ENCODE results near the gene PIP5K1C. TPM values are rescaled to one million over a fixed set of nuclear protein-coding genes. Genes with fewer than 3 reads are reported as not detected.

PIP5K1C gene
- total and polyA plus RNA-seq, 10 donors = 6.2 to 41.9 (median 33.9) TPM

- no peaks in the 10 kb centered on the region for H3K4me1 ChIP-seq
- H3K9me3 ChIP-seq = peaks cover 0 to 8% (median 0%) of the 10 kb centered on the region in 8 donors
- no peak overlapping the region for H3K27ac ChIP-seq
- intact Hi-C loops (cut with DNase I; ENCODE audit: low total_unique reads) = no loop called here
- no peak for TF ChIP-seq POLR2A (IDR thresholded peaks at IDR 0.05)
- no peak for TF ChIP-seq POLR2AphosphoS5 (IDR thresholded peaks at IDR 0.05)
- TF ChIP-seq CTCF (IDR thresholded peaks at IDR 0.05 in 8 of 11, conservative IDR thresholded peaks at IDR 0.05 in 3 of 11) = no peak
- no peak for DNase-seq
- WGBS, 5 donors = 45 to 73% (median 63%) methylated on average over 6 to 8 of the region's 8 CpGs
- no peak overlapping the region for H3K4me3 ChIP-seq
- H3K36me3 ChIP-seq = peaks cover 0 to 16% (median 12%) of the 10 kb centered on the region in 6 donors
- H3K27me3 ChIP-seq (replicated peaks in 1 of 7) = peaks cover 0 to 8% (median 0%) of the 10 kb centered on the region in 7 donors
These were observed 45.2 kb upstream of the PIP5K1C start for GRCh38 chr19:3745363-3746045.

- intact Hi-C loops (cut with DNase I; ENCODE audit: low total_unique reads) = no loop called here
- Histone ChIP-seq H3K9me3 (peaks cover 0 to 3% (median 0%) of the 10 kb centered on the region in 8 donors), H3K27me3 (replicated peaks in 1 of 7) (peaks cover 0 to 8% (median 0%) of the 10 kb centered on the region in 7 donors), H3K4me3 (no peak overlapping the region), H3K27ac (no peak overlapping the region), H3K4me1 (no peaks in the 10 kb centered on the region), H3K36me3 (no peaks in the 10 kb centered on the region)
- WGBS, 5 donors = 86 to 96% (median 89%) methylated on average over 2 of the region's 2 CpGs
- TF ChIP-seq POLR2A (IDR thresholded peaks at IDR 0.05) (no peak), POLR2AphosphoS5 (IDR thresholded peaks at IDR 0.05) (no peak), CTCF (IDR thresholded peaks at IDR 0.05 in 8 of 11, conservative IDR thresholded peaks at IDR 0.05 in 3 of 11) (no peak)
- DNase-seq = no peak
These were observed 43.2 kb upstream of the PIP5K1C start for GRCh38 chr19:3743486-3743885.

- peaks cover 0 to 18% (median 0%) of the 10 kb centered on the region in 7 donors for H3K27me3 ChIP-seq (replicated peaks in 1 of 7)
- WGBS, 5 donors = 86 to 92% (median 92%) methylated on average over 15 to 24 of the region's 24 CpGs
- intact Hi-C loops (cut with DNase I; ENCODE audit: low total_unique reads) = no loop called here
- H3K36me3 ChIP-seq = peaks cover 0 to 7% (median 0%) of the 10 kb centered on the region in 6 donors
- H3K9me3 ChIP-seq = peaks cover 0 to 3% (median 0%) of the 10 kb centered on the region in 8 donors
- DNase-seq = no peak
- no peak overlapping the region for H3K27ac ChIP-seq
- TF ChIP-seq CTCF (IDR thresholded peaks at IDR 0.05 in 8 of 11, conservative IDR thresholded peaks at IDR 0.05 in 3 of 11) = no peak
- no peak for TF ChIP-seq POLR2A (IDR thresholded peaks at IDR 0.05)
- no peak for TF ChIP-seq POLR2AphosphoS5 (IDR thresholded peaks at IDR 0.05)
- H3K4me1 ChIP-seq = no peaks in the 10 kb centered on the region
- no peak overlapping the region for H3K4me3 ChIP-seq
These were observed 40.2 kb upstream of the PIP5K1C start for GRCh38 chr19:3740431-3740830.

- no peak for DNase-seq
- no peak overlapping the region for H3K27ac ChIP-seq
- 85 to 92% (median 89%) methylated on average over 23 to 32 of the region's 32 CpGs for WGBS, 5 donors
These were observed 38.4 kb upstream of the PIP5K1C start for GRCh38 chr19:3738477-3739220.

More at GRCh38 chr19:3738477-3739220, 38.4 kb upstream of the PIP5K1C start:
- H3K9me3 ChIP-seq = peaks cover 0 to 3% (median 0%) of the 10 kb centered on the region in 8 donors
- no peak overlapping the region for H3K4me3 ChIP-seq
- intact Hi-C loops (cut with DNase I; ENCODE audit: low total_unique reads) = no loop called here
- H3K27me3 ChIP-seq (replicated peaks in 1 of 7) = peaks cover 0 to 19% (median 0%) of the 10 kb centered on the region in 7 donors
- no peaks in the 10 kb centered on the region for H3K4me1 ChIP-seq
- TF ChIP-seq POLR2AphosphoS5 (IDR thresholded peaks at IDR 0.05) (no peak), POLR2A (IDR thresholded peaks at IDR 0.05) (no peak), CTCF (IDR thresholded peaks at IDR 0.05 in 8 of 11, conservative IDR thresholded peaks at IDR 0.05 in 3 of 11) (no peak)
- H3K36me3 ChIP-seq = peaks cover 0 to 10% (median 0%) of the 10 kb centered on the region in 6 donors
